ENCODE measurements around the gene NUP62CL.
"Not testable (repeated sequence)": the region's sequence is repeated elsewhere in the genome, so short reads cannot be mapped to it uniquely, and the experiment has no call there.

Gene NUP62CL, protein sequence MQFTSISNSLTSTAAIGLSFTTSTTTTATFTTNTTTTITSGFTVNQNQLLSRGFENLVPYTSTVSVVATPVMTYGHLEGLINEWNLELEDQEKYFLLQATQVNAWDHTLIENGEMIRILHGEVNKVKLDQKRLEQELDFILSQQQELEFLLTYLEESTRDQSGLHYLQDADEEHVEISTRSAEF

DNA sequence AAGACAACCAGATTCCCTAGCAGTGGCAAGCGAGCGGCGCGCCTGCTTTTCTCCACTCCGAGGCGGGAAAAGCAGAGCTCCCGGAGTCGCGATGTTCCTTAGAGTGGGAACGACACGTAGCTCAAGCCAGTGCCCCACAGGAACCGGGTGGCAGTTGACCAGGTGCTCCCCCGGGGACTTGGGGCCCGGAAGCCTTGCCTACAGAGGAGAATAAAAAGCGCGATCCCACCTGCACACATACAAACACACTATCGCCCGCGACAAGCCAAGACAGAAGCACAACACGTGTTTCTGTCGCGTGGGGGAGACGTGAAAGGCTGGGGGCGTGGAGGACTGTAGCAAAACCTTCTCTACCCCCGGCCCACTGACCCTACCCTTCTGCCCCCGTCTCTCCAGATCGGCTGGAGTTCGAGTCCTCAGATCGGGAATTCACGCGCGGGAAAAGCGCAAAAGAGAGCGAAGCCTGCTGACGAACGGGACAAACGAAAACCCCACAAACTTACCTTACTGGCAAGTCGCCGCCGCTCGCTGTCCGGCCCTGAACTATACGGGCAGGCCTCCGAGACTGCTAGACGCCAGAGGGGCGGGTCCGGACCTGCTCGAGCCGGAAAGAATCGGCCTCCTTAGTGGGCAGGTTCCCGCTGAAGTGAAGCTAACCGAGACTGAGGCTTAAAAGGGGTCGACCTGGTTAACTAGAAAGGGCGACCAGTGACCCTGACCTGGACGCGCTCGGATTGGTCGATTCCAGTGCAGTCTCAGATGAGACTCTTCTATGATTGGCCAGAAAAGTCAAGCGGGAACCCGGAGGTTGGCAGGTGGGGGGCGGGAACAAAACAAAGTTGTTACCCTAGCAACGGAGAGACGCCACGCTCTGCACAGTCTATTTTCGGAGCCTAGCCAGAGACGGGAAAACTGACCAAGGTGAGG, at the start of gene NUP62CL, which contains the start of gene DNAAF6:
Gene NUP62CL, minus strand, starts transcription at position 664 of the 927 bp plus-strand sequence. CDS start 31,287 bp downstream, outside the sequence.
Gene DNAAF6, plus strand, starts transcription at position 842 of the 927 bp plus-strand sequence. CDS start 6,265 bp downstream, outside the sequence.
- peak; percentile 79 for DNase-seq

GRCh38 chrX:107228486-107228819, 22.2 kb upstream of the NUP62CL start:
- DNase-seq: no peak

DNA sequence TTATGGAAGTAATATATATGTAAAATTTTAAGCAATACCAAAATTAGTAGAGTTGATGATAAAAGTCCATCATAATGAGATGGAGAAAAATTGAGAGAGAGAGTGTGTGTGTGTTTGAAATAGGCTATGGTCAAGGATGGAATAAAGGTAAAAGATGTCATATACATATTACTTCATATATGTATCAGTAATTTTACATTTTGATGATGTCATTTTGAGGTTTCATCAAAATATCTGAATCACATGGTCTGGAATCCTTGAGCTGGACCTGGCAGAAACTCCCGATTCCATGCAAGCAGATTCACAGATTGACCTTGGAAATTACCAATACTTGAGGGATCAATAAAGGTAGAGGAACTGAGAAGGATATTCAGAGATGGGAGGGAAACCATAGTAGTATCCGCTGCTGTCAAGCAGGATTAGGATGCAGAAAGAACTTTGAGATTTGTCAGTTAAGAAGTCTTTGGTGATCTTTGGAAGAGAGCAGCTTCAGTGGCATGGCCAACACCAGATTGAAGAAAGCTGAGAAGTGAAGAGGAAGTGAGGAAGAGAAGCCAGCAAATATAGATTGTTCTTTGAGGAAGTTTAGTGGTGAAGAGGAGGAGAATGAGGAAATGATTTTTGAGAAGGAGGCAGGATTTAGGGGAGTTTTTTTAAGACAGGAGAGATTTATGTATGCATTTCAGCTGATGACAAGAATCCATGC, 21.7 kb upstream of the NUP62CL start:
- no peak for DNase-seq

GRCh38 chrX:107226757-107227156, 20.5 kb upstream of the NUP62CL start:
- DNase-seq: no peak

DNA sequence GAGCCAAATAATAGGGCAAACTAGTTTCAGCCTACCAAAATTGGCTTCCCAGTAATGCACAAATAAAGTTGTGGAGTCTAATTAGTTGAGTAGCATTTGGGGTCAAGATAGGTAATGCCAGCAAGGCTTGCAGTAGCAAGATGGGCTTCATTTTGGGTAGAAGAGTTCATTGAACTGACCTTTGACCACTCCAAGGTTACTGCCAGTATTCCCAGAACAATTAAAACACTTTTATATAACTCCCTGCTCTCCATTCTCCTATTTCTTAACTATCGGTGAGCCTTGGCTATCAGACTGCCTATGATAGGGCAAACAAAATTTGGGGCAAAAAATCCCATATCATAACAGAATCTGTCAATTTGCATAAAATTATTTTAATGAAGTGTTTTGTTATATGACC, 7.2 kb upstream of the NUP62CL start:
- no peak for DNase-seq

DNA sequence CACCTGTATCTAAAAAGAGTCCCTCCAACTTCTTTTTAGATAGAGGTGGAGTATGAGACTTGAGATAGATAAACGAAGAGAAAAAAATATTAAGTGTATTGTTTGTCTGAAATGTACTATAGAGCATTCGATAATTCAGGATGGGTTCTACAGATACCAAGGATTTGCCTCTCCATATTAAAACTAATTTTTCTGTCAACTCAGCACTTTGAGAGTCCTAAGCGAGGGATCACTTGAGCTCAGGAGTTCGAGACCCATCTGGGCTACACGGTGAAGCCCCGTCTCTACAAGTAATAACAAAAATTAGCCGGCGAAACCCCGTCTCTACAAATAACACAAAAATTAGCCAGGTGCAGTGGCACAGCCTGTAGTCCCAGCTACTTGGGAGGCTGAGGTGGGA, 1.7 kb upstream of the NUP62CL start:
- no peak for DNase-seq

DNA sequence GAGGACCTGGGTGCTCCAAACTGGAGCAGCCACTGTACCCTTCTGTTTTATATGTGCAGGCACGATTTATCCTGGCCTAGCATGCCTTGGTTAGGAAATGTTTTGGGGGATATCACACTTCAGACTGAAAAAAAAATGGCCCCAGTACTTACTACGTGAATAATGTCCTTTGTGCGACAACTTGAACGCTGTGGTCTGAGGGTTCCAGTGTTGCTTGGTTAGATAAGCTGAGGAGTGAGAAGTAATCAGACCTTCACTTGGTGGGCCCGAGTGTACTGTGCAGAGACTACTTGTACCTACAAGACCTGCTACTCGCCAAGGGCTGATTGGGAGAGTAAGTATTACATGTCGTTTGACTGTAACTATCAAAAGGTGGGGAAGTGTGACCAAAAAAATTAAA, 856 bp upstream of the NUP62CL start:
- no peak for DNase-seq

DNA sequence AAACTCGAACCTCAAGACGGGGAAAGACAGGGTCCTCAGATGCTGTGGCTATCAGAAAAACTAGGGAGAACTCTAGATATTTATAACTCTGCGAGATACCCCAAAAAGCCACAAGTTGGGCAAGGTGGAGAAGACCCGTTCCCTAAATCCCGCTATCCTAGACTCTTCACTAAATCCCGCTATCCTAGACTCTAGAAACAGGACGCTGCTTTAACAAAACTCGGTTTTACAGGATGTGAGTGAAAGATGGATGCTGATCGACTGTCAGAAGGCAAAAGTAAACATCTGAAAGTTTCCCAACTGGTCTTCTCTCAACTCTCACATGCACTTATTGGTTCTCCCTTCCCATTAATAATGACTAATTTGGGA, 448 bp upstream of the NUP62CL start:
- DNase-seq: no peak

DNA sequence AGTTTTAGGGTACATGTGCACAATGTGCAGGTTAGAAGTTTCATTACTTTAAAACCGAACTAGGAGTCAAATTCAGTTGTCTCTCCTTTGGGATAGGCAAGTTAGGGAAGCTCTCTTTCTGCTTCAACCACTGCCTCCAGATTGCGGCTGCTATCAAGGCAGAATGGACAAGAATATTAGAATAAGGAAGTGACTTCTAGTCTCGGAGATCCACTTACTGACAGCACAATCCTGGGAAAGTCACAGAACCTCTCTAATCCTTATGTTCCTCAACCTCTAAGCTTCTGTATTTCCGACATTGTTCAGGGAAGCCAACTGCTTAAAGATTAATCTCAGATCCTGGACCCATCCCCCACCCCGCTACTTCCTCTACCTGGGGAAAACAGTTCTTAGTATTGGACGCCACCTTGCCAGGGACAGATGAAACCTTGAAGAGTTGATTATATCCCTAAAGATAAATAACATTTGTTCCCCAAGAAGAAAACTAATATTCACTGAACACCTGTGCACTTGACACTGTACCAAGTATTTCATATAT, 2.1 kb downstream of the NUP62CL start:
- DNase-seq: no peak

DNA sequence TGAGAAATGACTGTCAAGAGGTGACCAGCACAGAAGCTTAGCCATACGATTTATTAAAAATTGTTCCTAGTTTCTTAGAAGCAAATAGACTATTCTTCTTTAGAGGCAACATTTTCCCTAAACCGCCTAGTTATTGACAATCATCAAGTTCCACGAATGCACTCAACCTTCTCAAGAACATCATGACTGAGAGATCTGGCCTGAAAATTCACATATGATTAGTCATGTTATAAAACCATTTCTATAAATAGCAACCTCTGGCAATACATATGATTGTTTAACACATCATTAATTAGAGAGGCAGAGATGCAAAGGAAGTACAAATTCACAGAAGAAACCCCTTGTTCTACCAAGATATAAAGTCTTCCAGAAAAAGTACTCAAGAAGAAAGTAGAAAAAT, 6.7 kb downstream of the NUP62CL start:
- no peak for DNase-seq

GRCh38 chrX:107198074-107198473, 8.2 kb downstream of the NUP62CL start:
- not testable (repeated sequence) for DNase-seq

GRCh38 chrX:107197319-107197718, 8.9 kb downstream of the NUP62CL start:
- no peak for DNase-seq

DNA sequence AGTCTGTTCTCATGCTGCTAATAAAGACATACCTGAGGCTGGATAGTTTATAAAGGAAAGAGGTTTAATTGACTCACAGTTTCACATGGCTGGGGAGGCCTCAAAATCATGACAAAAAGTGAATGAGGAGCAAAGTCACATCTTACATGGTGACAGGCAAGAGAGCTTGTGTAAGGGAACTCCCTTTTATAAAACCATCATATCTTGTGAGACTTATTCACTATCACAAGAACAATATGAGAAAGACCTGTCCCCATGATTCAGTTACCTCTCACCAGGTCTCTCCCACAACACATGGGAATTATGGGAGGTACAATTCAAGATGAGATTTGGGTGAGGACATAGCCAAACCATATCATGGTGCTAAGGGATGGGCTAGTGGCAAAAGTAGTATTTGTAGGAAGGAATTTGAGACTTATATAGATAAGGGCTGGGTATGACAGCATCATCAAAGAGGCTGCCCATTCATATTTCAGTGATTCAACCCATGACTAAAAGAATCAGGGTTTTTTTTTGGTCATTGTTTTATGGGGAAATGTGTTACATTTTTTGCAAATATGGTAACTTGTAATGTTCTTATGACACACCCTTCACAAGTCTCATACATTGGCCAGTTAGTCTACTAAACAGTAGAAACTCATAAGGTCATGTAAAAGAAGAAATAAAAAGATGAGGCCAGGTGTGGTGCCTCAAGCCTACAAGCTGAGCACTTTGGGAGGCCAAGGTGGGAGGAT, 34.7 kb downstream of the NUP62CL start:
- DNase-seq: no peak

DNA sequence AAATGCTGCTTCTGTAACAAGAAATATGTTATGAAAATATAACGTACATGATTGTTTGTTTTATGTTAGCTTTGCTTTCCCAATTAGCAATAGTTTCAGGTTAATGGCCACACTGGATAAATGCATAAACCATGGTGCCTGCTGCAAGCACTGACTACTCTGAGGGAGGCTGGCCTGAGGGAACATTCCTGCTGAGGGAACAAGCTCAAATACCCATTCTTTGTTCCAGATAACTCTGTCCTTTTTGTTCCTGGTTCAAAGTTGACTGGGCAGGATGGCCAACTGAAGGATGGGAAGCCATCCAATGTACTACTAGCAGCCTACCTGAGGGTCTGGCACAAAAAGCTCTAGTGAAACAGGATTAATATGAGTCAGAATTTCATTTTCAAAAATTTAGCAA, 37.5 kb downstream of the NUP62CL start:
- no peak for DNase-seq

GRCh38 chrX:107168257-107168656, 38.0 kb downstream of the NUP62CL start:
- no peak for DNase-seq

GRCh38 chrX:107167163-107167921, 38.9 kb downstream of the NUP62CL start:
- DNase-seq: no peak

DNA sequence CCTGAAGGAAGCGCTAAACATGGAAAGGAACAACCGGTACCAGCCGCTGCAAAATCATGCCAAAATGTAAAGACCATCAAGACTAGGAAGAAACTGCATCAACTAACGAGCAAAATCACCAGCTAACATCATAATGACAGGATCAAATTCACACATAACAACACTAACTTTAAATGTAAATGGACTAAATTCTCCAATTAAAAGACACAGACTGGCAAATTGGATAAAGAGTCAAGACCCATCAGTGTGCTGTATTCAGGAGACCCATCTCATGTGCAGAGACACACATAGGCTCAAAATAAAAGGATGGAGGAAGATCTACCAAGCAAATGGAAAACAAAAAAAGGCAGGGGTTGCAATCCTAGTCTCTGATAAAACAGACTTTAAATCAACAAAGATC, 48.6 kb downstream of the NUP62CL start:
- not testable (repeated sequence) for DNase-seq

DNA sequence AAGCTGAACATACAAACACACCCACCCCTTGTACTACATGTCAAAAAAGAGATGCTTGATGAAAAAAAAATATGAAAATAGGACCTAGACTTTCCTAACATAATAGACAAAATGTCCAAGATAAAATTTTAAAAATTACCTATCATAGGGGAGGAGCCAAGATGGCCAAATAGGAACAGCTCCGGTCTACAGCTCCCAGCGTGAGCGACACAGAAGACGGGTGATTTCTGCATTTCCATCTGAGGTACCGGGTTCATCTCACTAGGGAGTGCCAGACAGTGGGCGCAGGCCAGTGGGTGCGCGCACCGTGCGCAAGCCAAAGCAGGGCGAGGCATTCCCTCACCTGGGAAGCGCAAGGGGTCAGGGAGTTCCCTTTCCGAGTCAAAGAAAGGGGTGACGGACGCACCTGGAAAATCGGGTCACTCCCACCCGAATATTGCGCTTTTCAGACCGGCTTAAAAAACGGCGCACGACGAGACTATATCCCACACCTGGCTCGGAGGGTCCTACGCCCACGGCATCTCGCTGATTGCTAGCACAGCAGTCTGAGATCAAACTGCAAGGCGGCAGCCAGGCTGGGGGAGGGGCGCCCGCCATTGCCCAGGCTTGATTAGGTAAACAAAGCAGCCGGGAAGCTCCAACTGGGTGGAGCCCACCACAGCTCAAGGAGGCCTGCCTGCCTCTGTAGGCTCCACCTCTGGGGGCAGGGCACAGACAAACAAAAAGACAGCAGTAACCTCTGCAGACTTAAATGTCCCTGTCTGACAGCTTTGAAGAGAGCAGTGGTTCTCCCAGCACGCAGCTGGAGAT, 50.4 kb downstream of the NUP62CL start:
- DNase-seq: not testable (repeated sequence)

DNA sequence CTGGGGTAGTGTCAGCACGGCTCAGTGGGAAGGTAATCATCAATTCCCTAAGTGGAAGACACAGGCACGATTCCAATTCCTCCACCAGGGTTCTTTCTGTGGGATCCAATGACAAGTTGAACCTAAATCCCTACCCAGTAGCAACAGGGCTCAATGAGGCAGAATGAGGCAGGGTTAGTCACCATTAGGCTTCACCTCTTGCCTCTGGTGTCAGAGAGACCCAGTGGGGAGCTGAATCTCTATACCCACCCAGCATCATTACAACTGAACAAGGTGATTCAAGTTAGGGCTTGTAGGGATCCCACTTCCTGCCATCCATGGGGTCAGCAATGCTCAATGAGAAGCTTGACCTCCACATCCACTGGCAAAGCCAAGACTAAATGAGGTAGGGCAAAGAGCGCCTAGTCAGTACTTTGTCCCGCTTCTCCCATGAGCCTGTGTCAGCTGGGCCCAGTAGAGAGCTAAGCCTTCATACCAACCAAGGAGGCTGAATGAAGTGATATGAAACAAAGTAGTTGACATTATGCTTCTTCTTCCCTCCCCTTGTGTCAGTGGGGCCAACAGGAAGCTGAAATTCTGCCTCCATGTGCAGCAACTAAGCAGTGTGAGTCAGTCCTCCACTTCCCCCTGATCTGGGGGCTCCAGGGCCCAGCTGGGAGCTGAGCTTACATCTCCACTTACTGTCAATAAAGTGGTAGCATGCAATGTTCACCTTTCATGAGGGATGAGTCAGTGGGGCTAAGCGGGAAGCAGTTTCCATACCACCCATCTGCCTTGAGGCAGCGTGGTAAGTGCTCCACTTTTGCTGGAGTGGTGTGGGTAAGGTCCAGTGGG, 51.2 kb downstream of the NUP62CL start:
- no peak for DNase-seq

DNA sequence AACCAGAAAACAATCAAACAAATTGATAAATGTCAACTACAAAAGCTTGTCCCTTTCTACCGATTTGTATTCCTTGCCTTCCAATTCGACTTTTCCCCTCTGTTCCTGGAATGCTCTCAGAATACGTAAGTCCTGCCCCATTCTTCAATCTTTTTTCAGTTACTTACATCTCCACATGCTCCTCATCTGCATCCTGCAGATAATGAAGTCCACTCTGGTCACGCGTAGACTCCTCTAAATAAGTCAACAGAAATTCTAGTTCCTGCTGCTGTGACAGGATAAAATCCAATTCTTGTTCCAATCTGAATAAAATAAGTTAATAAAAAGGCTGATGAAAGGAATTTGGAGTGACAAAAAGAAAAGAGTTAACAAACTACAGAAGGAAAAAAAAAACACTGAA, 53.2 kb downstream of the NUP62CL start:
- no peak for DNase-seq

Data from NCI-H510A (cell line).